ENCODE data around the gene L3MBTL4.

- TF ChIP-seq, protein P1, sequence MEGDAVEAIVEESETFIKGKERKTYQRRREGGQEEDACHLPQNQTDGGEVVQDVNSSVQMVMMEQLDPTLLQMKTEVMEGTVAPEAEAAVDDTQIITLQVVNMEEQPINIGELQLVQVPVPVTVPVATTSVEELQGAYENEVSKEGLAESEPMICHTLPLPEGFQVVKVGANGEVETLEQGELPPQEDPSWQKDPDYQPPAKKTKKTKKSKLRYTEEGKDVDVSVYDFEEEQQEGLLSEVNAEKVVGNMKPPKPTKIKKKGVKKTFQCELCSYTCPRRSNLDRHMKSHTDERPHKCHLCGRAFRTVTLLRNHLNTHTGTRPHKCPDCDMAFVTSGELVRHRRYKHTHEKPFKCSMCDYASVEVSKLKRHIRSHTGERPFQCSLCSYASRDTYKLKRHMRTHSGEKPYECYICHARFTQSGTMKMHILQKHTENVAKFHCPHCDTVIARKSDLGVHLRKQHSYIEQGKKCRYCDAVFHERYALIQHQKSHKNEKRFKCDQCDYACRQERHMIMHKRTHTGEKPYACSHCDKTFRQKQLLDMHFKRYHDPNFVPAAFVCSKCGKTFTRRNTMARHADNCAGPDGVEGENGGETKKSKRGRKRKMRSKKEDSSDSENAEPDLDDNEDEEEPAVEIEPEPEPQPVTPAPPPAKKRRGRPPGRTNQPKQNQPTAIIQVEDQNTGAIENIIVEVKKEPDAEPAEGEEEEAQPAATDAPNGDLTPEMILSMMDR (IDR thresholded peaks at IDR 0.05), result no peak
- no peak for TF ChIP-seq POLR2A (IDR thresholded peaks at IDR 0.05)
- TF ChIP-seq POLR2AphosphoS5 (IDR thresholded peaks at IDR 0.05), result no peak
These were observed 80.7 kb downstream of the L3MBTL4 start for GRCh38 chr18:6333981-6334380.
